HEK293 (cell line): ENCODE measurements around the gene DR1.

Experiments
- CTCF ChIA-PET: fragments of 350-600 bp; formaldehyde crosslinking; extraction: SDS; loops from one replicate; lab custom pipeline; 2021; ENCODE audit warnings: antibody characterized with exemption; lab: Yijun Ruan, JAX
- POLR2A ChIA-PET: fragments of 300-600 bp; formaldehyde crosslinking; extraction: SDS; loops from one replicate; lab custom pipeline; 2020; ENCODE audit warnings: antibody characterized with exemption, inconsistent platforms; lab: Yijun Ruan, JAX
- H3K27ac ChIP-seq: fragments of 200-500 bp; sonication (Bioruptor generic); 2 replicates; pipeline ENCODE4 v1.5.1; 2014; ENCODE audit warnings: low read depth, low read length, control low read depth, inconsistent platforms; ENCODE audit errors: extremely low read depth
- H3K36me3 ChIP-seq, 2 experiments: fragments of 200-500 bp in 1 of 2; sonication (Bioruptor generic) in 1 of 2; 1 replicate in 1 of 2; 2 replicates in 1 of 2; pipeline ENCODE4 v1.5.1; 2014 to 2017; ENCODE audit warnings: inconsistent platforms in 2 of 2, low read length in 2 of 2; ENCODE audit not compliant: control insufficient read depth in 2 of 2, insufficient read depth in 1 of 2
- H3K4me1 ChIP-seq: fragments of 200-500 bp; sonication (Bioruptor generic); 2 replicates; pipeline ENCODE4 v1.5.1; 2014; ENCODE audit warnings: mild to moderate bottlenecking, low read length, inconsistent platforms; ENCODE audit not compliant: control insufficient read depth, insufficient read depth
- H3K4me3 ChIP-seq: 2 replicates; pipeline ENCODE4 v1.5.1; 2011; ENCODE audit warnings: low read depth, mild to moderate bottlenecking, control low read depth, low read length, moderate library complexity
- H3K9me3 ChIP-seq: fragments of 200-500 bp; sonication (Bioruptor generic); 2 replicates; pipeline ENCODE4 v1.5.1; 2014; ENCODE audit warnings: low read depth, low read length, inconsistent platforms; ENCODE audit not compliant: control insufficient read depth, insufficient read depth
- GLIS1 ChIP-seq: fragments of 450-650 bp; formaldehyde crosslinking; IDR thresholded peaks from 2 replicates; pipeline ENCODE4 v1.5.1; 2016; ENCODE audit warnings: missing biosample characterization, missing genetic modification characterization
- GLIS2 ChIP-seq: fragments of 450-650 bp; formaldehyde crosslinking; IDR thresholded peaks from 2 replicates; pipeline ENCODE4 v1.5.1; 2016; ENCODE audit warnings: missing biosample characterization, missing genetic modification characterization
- KLF16 ChIP-seq: fragments of 450-650 bp; formaldehyde crosslinking; IDR thresholded peaks from 2 replicates; pipeline ENCODE4 v1.5.1; 2017; ENCODE audit warnings: missing biosample characterization, missing genetic modification characterization
- SCRT1 ChIP-seq: fragments of 450-650 bp; formaldehyde crosslinking; IDR thresholded peaks from 2 replicates; pipeline ENCODE4 v1.5.1; 2016; ENCODE audit warnings: missing biosample characterization, missing genetic modification characterization, borderline replicate concordance
- SETDB1 ChIP-seq: IDR thresholded peaks from one replicate; pipeline ENCODE4 v1.6.1; 2017; ENCODE audit warnings: mild to moderate bottlenecking, low read length, moderate library complexity, mixed read lengths; ENCODE audit not compliant: insufficient read length
- SP7 ChIP-seq: fragments of 450-650 bp; formaldehyde crosslinking; IDR thresholded peaks from 2 replicates; pipeline ENCODE4 v1.5.1; 2016; ENCODE audit warnings: missing biosample characterization, missing genetic modification characterization
- ZNF121 ChIP-seq: fragments of 450-650 bp; formaldehyde crosslinking; IDR thresholded peaks from 2 replicates; pipeline ENCODE4 v1.5.1; 2016; ENCODE audit warnings: missing biosample characterization, missing genetic modification characterization
- ZNF302 ChIP-seq: fragments of 450-650 bp; formaldehyde crosslinking; IDR thresholded peaks from 2 replicates; pipeline ENCODE4 v1.5.1; 2016; ENCODE audit warnings: missing biosample characterization, missing genetic modification characterization, low read depth
- ZNF391 ChIP-seq: fragments of 450-650 bp; formaldehyde crosslinking; IDR thresholded peaks from 2 replicates; pipeline ENCODE4 v1.5.1; 2016; ENCODE audit warnings: low read depth, missing biosample characterization, missing genetic modification characterization, borderline replicate concordance
- ZNF530 ChIP-seq: fragments of 450-650 bp; formaldehyde crosslinking; IDR thresholded peaks from 2 replicates; pipeline ENCODE4 v1.5.1; 2016; ENCODE audit warnings: low read depth, missing biosample characterization, missing genetic modification characterization
- ZNF558 ChIP-seq: fragments of 450-650 bp; formaldehyde crosslinking; IDR thresholded peaks from 2 replicates; pipeline ENCODE4 v1.5.1; 2016; ENCODE audit warnings: missing biosample characterization, missing genetic modification characterization
- ZNF600 ChIP-seq: fragments of 450-650 bp; formaldehyde crosslinking; IDR thresholded peaks from 2 replicates; pipeline ENCODE4 v1.5.1; 2016; ENCODE audit warnings: missing biosample characterization, missing genetic modification characterization
- ZNF660 ChIP-seq: fragments of 450-650 bp; IDR thresholded peaks from 2 replicates; pipeline ENCODE4 v1.5.1; 2018; ENCODE audit warnings: missing biosample characterization, mild to moderate bottlenecking, missing genetic modification characterization
- ZNF701 ChIP-seq: fragments of 450-650 bp; formaldehyde crosslinking; IDR thresholded peaks from 2 replicates; pipeline ENCODE4 v1.5.1; 2016; ENCODE audit warnings: missing biosample characterization, missing genetic modification characterization
- ZSCAN16 ChIP-seq: fragments of 450-650 bp; formaldehyde crosslinking; IDR thresholded peaks from 2 replicates; pipeline ENCODE4 v1.5.1; 2016; ENCODE audit warnings: missing biosample characterization, missing genetic modification characterization
- ZSCAN23 ChIP-seq: fragments of 450-650 bp; formaldehyde crosslinking; IDR thresholded peaks from 2 replicates; pipeline ENCODE4 v1.5.1; 2016; ENCODE audit warnings: missing biosample characterization, missing genetic modification characterization
- ZXDB ChIP-seq: fragments of 450-650 bp; formaldehyde crosslinking; IDR thresholded peaks from 2 replicates; pipeline ENCODE4 v1.5.1; 2016; ENCODE audit warnings: missing biosample characterization, missing genetic modification characterization
- TF ChIP-seq, protein P1 (sequence below): fragments of 450-650 bp; formaldehyde crosslinking; IDR thresholded peaks from 2 replicates; pipeline ENCODE4 v1.5.1; 2016; ENCODE audit warnings: missing biosample characterization, missing genetic modification characterization
- TF ChIP-seq, protein P2 (sequence below): fragments of 450-650 bp; formaldehyde crosslinking; IDR thresholded peaks from 2 replicates; pipeline ENCODE4 v1.5.1; 2016; ENCODE audit warnings: missing biosample characterization, missing genetic modification characterization
- TF ChIP-seq, protein P3 (sequence below): fragments of 450-650 bp; formaldehyde crosslinking; IDR thresholded peaks from 2 replicates; pipeline ENCODE4 v1.5.1; 2016; ENCODE audit warnings: missing biosample characterization, missing genetic modification characterization
- TF ChIP-seq, protein P4 (sequence below): fragments of 450-650 bp; formaldehyde crosslinking; IDR thresholded peaks from 2 replicates; pipeline ENCODE4 v1.5.1; 2016; ENCODE audit warnings: missing biosample characterization, missing genetic modification characterization

Gene DR1

DNA sequence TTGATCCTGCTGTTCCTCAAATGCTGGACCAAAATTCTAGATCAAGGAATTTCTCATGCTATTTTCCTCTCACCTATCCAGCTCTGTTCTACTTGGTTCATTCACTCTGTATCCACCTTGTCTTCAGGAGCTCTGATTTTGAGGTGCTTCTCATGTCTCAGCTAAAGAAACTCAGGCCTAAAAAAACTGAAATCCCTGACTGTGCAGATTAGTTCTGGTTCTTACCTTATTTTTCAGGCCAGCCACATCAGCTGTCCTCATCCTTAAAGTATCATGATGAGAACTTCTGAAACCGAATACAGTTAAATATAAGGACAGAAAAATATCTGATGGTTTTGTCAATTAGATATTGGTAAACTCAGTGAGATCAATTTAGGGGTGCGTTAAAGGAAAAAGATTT lies 27.8 kb upstream of the DR1 start:
- Histone ChIP-seq H3K9me3 (no peaks in the 10 kb centered on the region), H3K36me3 (peaks cover 0 to 3% of the 10 kb centered on the region in 2 experiments; a peak in 1 of 3 replicates), H3K4me3 (no peak overlapping the region), H3K27ac (no peak overlapping the region), H3K4me1 (no peaks in the 10 kb centered on the region)
- ChIA-PET POLR2A (no interaction called here), CTCF (interaction anchor here (0.6 to 3.6 kb wide), 2 partner anchors 13 to 105 kb away, joined by 3 to 13 read pairs; no protein-coding TSS in a partner anchor)
- TF ChIP-seq, protein P1, sequence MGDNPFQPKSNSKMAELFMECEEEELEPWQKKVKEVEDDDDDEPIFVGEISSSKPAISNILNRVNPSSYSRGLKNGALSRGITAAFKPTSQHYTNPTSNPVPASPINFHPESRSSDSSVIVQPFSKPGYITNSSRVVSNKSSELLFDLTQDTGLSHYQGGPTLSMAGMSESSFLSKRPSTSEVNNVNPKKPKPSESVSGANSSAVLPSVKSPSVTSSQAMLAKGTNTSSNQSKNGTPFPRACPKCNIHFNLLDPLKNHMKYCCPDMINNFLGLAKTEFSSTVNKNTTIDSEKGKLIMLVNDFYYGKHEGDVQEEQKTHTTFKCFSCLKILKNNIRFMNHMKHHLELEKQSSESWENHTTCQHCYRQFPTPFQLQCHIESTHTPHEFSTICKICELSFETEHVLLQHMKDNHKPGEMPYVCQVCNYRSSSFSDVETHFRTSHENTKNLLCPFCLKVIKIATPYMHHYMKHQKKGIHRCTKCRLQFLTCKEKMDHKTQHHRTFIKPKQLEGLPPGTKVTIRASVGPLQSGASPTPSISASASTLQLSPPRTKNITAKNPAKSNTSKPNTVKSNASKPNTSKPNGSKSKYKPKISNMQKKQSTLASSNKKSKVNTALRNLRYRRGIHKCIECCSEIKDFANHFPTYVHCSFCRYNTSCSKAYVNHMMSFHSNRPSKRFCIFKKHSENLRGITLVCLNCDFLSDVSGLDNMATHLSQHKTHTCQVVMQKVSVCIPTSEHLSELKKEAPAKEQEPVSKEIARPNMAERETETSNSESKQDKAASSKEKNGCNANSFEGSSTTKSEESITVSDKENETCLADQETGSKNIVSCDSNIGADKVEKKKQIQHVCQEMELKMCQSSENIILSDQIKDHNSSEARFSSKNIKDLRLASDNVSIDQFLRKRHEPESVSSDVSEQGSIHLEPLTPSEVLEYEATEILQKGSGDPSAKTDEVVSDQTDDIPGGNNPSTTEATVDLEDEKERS: no peak
- TF ChIP-seq GLIS2 (tag by site-specific recombination) (no peak), ZXDB (tag by site-specific recombination) (no peak), SETDB1 (no peak), KLF16 (tag by site-specific recombination) (no peak), ZNF701 (tag by site-specific recombination) (no peak), ZNF660 (tag by site-specific recombination) (no peak), ZSCAN16 (tag by site-specific recombination) (no peak), SP7 (tag by site-specific recombination) (no peak), ZNF121 (tag by site-specific recombination) (no peak), ZNF600 (no peak), SCRT1 (tag by site-specific recombination) (no peak), ZNF391 (tag by site-specific recombination) (no peak), ZNF302 (tag by site-specific recombination) (no peak), GLIS1 (no peak), ZNF530 (no peak)
- TF ChIP-seq, protein P2, sequence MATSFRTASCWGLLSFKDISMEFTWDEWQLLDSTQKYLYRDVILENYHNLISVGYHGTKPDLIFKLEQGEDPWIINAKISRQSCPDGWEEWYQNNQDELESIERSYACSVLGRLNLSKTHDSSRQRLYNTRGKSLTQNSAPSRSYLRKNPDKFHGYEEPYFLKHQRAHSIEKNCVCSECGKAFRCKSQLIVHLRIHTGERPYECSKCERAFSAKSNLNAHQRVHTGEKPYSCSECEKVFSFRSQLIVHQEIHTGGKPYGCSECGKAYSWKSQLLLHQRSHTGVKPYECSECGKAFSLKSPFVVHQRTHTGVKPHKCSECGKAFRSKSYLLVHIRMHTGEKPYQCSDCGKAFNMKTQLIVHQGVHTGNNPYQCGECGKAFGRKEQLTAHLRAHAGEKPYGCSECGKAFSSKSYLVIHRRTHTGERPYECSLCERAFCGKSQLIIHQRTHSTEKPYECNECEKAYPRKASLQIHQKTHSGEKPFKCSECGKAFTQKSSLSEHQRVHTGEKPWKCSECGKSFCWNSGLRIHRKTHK (tag by site-specific recombination): no peak
- TF ChIP-seq, protein P3, sequence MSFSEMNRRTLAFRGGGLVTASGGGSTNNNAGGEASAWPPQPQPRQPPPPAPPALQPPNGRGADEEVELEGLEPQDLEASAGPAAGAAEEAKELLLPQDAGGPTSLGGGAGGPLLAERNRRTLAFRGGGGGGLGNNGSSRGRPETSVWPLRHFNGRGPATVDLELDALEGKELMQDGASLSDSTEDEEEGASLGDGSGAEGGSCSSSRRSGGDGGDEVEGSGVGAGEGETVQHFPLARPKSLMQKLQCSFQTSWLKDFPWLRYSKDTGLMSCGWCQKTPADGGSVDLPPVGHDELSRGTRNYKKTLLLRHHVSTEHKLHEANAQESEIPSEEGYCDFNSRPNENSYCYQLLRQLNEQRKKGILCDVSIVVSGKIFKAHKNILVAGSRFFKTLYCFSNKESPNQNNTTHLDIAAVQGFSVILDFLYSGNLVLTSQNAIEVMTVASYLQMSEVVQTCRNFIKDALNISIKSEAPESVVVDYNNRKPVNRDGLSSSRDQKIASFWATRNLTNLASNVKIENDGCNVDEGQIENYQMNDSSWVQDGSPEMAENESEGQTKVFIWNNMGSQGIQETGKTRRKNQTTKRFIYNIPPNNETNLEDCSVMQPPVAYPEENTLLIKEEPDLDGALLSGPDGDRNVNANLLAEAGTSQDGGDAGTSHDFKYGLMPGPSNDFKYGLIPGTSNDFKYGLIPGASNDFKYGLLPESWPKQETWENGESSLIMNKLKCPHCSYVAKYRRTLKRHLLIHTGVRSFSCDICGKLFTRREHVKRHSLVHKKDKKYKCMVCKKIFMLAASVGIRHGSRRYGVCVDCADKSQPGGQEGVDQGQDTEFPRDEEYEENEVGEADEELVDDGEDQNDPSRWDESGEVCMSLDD (tag by site-specific recombination): no peak
- TF ChIP-seq, protein P4, sequence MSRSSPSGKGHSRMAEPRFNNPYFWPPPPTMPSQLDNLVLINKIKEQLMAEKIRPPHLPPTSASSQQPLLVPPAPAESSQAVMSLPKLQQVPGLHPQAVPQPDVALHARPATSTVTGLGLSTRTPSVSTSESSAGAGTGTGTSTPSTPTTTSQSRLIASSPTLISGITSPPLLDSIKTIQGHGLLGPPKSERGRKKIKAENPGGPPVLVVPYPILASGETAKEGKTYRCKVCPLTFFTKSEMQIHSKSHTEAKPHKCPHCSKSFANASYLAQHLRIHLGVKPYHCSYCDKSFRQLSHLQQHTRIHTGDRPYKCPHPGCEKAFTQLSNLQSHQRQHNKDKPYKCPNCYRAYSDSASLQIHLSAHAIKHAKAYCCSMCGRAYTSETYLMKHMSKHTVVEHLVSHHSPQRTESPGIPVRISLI: no peak

DNA sequence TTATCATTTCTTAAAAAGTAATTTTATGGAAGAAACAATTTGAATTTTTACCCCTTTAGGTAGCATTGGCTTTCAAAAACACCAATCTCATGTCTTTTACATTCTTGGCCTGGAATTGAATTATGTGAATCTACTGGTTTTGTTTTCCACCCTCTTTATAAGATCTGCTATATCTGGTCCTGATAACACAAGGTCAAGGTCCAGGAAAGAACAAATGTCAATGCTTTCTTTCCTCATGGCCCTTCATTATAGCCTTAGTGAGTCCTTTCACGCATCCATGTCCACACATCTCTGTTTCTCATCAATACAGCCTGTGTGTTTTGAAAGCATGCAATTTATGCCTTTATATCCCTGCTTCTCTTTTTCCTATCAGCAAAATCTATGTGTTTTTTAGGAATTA lies 24.0 kb upstream of the DR1 start:
- ChIA-PET POLR2A (no interaction called here), CTCF (no interaction called here)
- no peaks in the 10 kb centered on the region for H3K9me3 ChIP-seq
- H3K36me3 ChIP-seq: peaks cover 0 to 3% of the 10 kb centered on the region in 2 experiments; a peak in 1 of 3 replicates
- peaks cover 6% of the 10 kb centered on the region; the same call in 1 of the 2 replicates for H3K4me1 ChIP-seq
- TF ChIP-seq ZSCAN23: no peak
- no peak for TF ChIP-seq ZNF558 (tag by site-specific recombination)
- H3K4me3 ChIP-seq: no peak overlapping the region
- no peak overlapping the region for H3K27ac ChIP-seq
